ENCODE results near the gene IRF9.

The IRF9 gene

GRCh38 chr14:24119691-24120090 lies 41.4 kb upstream of the IRF9 start:
- Histone ChIP-seq H3K9ac (no peak overlapping the region), H3K4me1 (peaks cover 15% of the 10 kb centered on the region), H3K4me3 (no peak overlapping the region), H3K36me3 (peaks cover 86% of the 10 kb centered on the region), H3K4me2 (no peak overlapping the region), H4K20me1 (no peaks in the 10 kb centered on the region), H3K27ac (no peak overlapping the region), H3K27me3 (no peaks in the 10 kb centered on the region), H3K9me3 (no peaks in the 10 kb centered on the region)
- no peak for TF ChIP-seq Cebpa-rat (IDR thresholded peaks at IDR 0.05)

GRCh38 chr14:24121210-24121609 lies 39.9 kb upstream of the IRF9 start:
- H3K9ac ChIP-seq = no peak overlapping the region
- no peaks in the 10 kb centered on the region for H3K27me3 ChIP-seq
- no peak overlapping the region for H3K4me2 ChIP-seq
- no peak overlapping the region for H3K27ac ChIP-seq
- TF ChIP-seq Cebpa-rat (IDR thresholded peaks at IDR 0.05) = no peak
- H3K9me3 ChIP-seq = no peaks in the 10 kb centered on the region
- no peaks in the 10 kb centered on the region for H4K20me1 ChIP-seq
- no peak overlapping the region for H3K4me3 ChIP-seq
- peaks cover 15% of the 10 kb centered on the region for H3K4me1 ChIP-seq
- peaks cover 88% of the 10 kb centered on the region for H3K36me3 ChIP-seq

GRCh38 chr14:24122416-24122815 lies 38.6 kb upstream of the IRF9 start:
- Histone ChIP-seq H3K36me3 (peaks cover 76% of the 10 kb centered on the region), H3K9me3 (no peaks in the 10 kb centered on the region), H3K4me1 (peaks cover 20% of the 10 kb centered on the region), H4K20me1 (no peaks in the 10 kb centered on the region), H3K4me3 (no peak overlapping the region), H3K9ac (no peak overlapping the region), H3K27ac (no peak overlapping the region), H3K4me2 (no peak overlapping the region), H3K27me3 (no peaks in the 10 kb centered on the region)
- no peak for TF ChIP-seq Cebpa-rat (IDR thresholded peaks at IDR 0.05)

- H3K9ac ChIP-seq = no peak overlapping the region
- no peak overlapping the region for H3K4me2 ChIP-seq
- no peaks in the 10 kb centered on the region for H4K20me1 ChIP-seq
- H3K9me3 ChIP-seq = no peaks in the 10 kb centered on the region
- peaks cover 25% of the 10 kb centered on the region for H3K4me1 ChIP-seq
- H3K36me3 ChIP-seq = peaks cover 71% of the 10 kb centered on the region
- H3K4me3 ChIP-seq = no peak overlapping the region
- TF ChIP-seq Cebpa-rat (IDR thresholded peaks at IDR 0.05) = no peak
- no peak overlapping the region for H3K27ac ChIP-seq
- H3K27me3 ChIP-seq = no peaks in the 10 kb centered on the region
Measured at GRCh38 chr14:24122898-24123297, 38.2 kb upstream of the IRF9 start.

- Histone ChIP-seq H4K20me1 (no peaks in the 10 kb centered on the region), H3K4me3 (no peak overlapping the region), H3K4me2 (no peak overlapping the region), H3K27me3 (no peaks in the 10 kb centered on the region), H3K9me3 (no peaks in the 10 kb centered on the region), H3K4me1 (peaks cover 31% of the 10 kb centered on the region), H3K9ac (no peak overlapping the region), H3K27ac (no peak overlapping the region), H3K36me3 (peaks cover 63% of the 10 kb centered on the region)
- TF ChIP-seq Cebpa-rat (IDR thresholded peaks at IDR 0.05) = no peak
Measured at GRCh38 chr14:24123424-24124417, 37.3 kb upstream of the IRF9 start.

GRCh38 chr14:24126939-24127338 lies 34.1 kb upstream of the IRF9 start:
- no peak for TF ChIP-seq Cebpa-rat (IDR thresholded peaks at IDR 0.05)
- Histone ChIP-seq H3K4me3 (no peak overlapping the region), H3K9ac (no peak overlapping the region), H3K27me3 (no peaks in the 10 kb centered on the region), H3K9me3 (no peaks in the 10 kb centered on the region), H4K20me1 (no peaks in the 10 kb centered on the region), H3K4me1 (peaks cover 42% of the 10 kb centered on the region), H3K36me3 (peaks cover 31% of the 10 kb centered on the region), H3K27ac (no peak overlapping the region), H3K4me2 (peak overlapping the region; percentile 41)

- Histone ChIP-seq H3K9ac (no peak overlapping the region), H3K9me3 (no peaks in the 10 kb centered on the region), H3K27ac (no peak overlapping the region), H3K4me1 (peaks cover 47% of the 10 kb centered on the region), H3K36me3 (peaks cover 23% of the 10 kb centered on the region), H4K20me1 (no peaks in the 10 kb centered on the region), H3K4me3 (no peak overlapping the region), H3K27me3 (no peaks in the 10 kb centered on the region), H3K4me2 (peak overlapping the region; percentile 41)
- no peak for TF ChIP-seq Cebpa-rat (IDR thresholded peaks at IDR 0.05)
Measured at GRCh38 chr14:24127673-24128072, 33.4 kb upstream of the IRF9 start.

GRCh38 chr14:24129410-24129998 lies 31.6 kb upstream of the IRF9 start:
- Histone ChIP-seq H3K36me3 (peaks cover 5% of the 10 kb centered on the region; the same call in 1 of the 2 replicates), H3K9me3 (no peaks in the 10 kb centered on the region), H3K4me1 (peaks cover 47% of the 10 kb centered on the region), H4K20me1 (no peaks in the 10 kb centered on the region), H3K27me3 (no peaks in the 10 kb centered on the region), H3K27ac (no peak overlapping the region), H3K4me2 (no peak overlapping the region), H3K4me3 (no peak overlapping the region), H3K9ac (no peak overlapping the region)
- TF ChIP-seq Cebpa-rat (IDR thresholded peaks at IDR 0.05) = no peak

- Histone ChIP-seq H3K4me3 (no peak within 1 kb of the TSS), H3K27ac (no peak within 1 kb of the TSS), H3K27me3 (no peaks in the 10 kb centered on the region), H3K9ac (0 out of 2 replicates have a peak within 1 kb of the TSS, but pooled peaks have one; percentile 6), H3K4me1 (peaks cover 52% of the 10 kb centered on the region), H4K20me1 (no peaks in the 10 kb centered on the region), H3K4me2 (peak within 1 kb of the TSS; percentile 40), H3K36me3 (no peaks in the 10 kb centered on the region; the same call in 1 of the 2 replicates), H3K9me3 (no peaks in the 10 kb centered on the region)
- TF ChIP-seq Cebpa-rat (IDR thresholded peaks at IDR 0.05) = no peak
Measured at GRCh38 chr14:24130380-24130716, 30.7 kb upstream of the IRF9 start, which contains the start of gene FITM1. Gene FITM1, plus strand, starts transcription at chr14:24130659. Its CDS starts 905 bp downstream, at chr14:24131564.
